ENCODE measurements around the gene SEZ6L2.

DNA sequence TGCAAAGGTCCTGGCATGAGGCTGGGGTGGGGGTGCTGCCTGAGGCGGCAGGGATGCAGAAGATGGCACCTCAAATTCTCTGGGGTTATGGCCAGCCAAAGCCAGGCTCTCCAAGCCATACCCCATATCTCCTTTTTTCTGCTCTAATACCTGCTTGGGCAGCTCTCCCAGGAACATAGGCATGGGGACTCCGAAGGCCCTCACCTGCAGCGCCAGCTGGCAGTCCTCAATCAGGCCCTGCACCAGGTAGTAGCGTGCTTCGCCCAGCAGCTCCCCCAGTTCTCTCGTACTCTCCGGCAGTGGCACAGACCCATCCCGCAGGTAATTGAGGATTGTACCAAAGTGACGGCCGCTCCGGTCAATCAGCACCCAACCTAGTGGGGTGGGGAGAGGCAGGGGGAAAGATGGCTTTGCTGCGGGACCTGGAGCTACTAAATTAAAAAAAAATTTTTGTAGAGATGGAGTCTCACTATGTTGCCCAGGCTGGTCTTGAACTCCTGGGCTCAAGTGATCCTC lies 23.7 kb upstream of the SEZ6L2 start:
- no peak for TF ChIP-seq EZH2 (IDR thresholded peaks at IDR 0.05; ENCODE audit: insufficient read depth, low read length)
- TF ChIP-seq, protein P1, sequence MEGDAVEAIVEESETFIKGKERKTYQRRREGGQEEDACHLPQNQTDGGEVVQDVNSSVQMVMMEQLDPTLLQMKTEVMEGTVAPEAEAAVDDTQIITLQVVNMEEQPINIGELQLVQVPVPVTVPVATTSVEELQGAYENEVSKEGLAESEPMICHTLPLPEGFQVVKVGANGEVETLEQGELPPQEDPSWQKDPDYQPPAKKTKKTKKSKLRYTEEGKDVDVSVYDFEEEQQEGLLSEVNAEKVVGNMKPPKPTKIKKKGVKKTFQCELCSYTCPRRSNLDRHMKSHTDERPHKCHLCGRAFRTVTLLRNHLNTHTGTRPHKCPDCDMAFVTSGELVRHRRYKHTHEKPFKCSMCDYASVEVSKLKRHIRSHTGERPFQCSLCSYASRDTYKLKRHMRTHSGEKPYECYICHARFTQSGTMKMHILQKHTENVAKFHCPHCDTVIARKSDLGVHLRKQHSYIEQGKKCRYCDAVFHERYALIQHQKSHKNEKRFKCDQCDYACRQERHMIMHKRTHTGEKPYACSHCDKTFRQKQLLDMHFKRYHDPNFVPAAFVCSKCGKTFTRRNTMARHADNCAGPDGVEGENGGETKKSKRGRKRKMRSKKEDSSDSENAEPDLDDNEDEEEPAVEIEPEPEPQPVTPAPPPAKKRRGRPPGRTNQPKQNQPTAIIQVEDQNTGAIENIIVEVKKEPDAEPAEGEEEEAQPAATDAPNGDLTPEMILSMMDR (IDR thresholded peaks at IDR 0.05; ENCODE audit: insufficient read depth, low read depth, low read length): no peak
